Stomach (tissue), 9 donors: ENCODE results near the gene GRPR. TPM values are rescaled to one million over a fixed set of nuclear protein-coding genes. Genes with fewer than 3 reads are reported as not detected.

Experiments
- DNase-seq, 2 donors: peaks; one replicate each; pipeline versions ENCODE4 v3.0.0 to v3.0.0-alpha.2; 2013 to 2019
- H3K27ac ChIP-seq, 5 donors: fragments of 200-600 bp in 4 of 5; sonication (generic) in 4 of 5; one replicate each; pipeline ENCODE4 v1.5.1; 2013 to 2019; ENCODE audit warnings: mild to moderate bottlenecking in 1 of 5, moderate library complexity in 1 of 5
- H3K27me3 ChIP-seq, 3 donors: fragments of 200-600 bp; sonication (generic); one replicate each; pipeline ENCODE4 v1.5.1; 2017 to 2019; ENCODE audit warnings: mixed run types in 1 of 3
- H3K36me3 ChIP-seq, 4 donors: fragments of 200-600 bp; sonication (generic); 1 replicate in 3 of 4; 2 replicates in 1 of 4; pipeline ENCODE4 v1.5.1; 2016 to 2019
- H3K4me1 ChIP-seq, 4 donors: fragments of 200-600 bp; sonication (generic); one replicate each; pipeline ENCODE4 v1.5.1; 2016 to 2019
- H3K4me3 ChIP-seq, 4 donors: fragments of 200-600 bp; sonication (generic) in 3 of 4; one replicate each; pipeline ENCODE4 v1.5.1; 2016 to 2019; ENCODE audit warnings: mild to moderate bottlenecking in 1 of 4
- H3K9me3 ChIP-seq, 4 donors: fragments of 200-600 bp; sonication (generic); one replicate each; pipeline ENCODE4 v1.5.1; 2016 to 2019
- EP300 ChIP-seq: sonication (generic); formaldehyde crosslinking; IDR thresholded peaks from one replicate; pipeline ENCODE4 v1.6.1; 2017; ENCODE audit warnings: antibody characterized with exemption
- POLR2A ChIP-seq, 4 donors: fragments of 450-650 bp; IDR thresholded peaks; one replicate each; pipeline ENCODE4 v1.6.1; 2016; ENCODE audit warnings: antibody characterized with exemption in 4 of 4, control low read depth in 2 of 4, mild to moderate bottlenecking in 1 of 4, moderate library complexity in 1 of 4
- POLR2AphosphoS5 ChIP-seq, 3 donors: sonication (generic); formaldehyde crosslinking; IDR thresholded peaks; one replicate each; pipeline ENCODE4 v1.6.1; 2016; ENCODE audit warnings: antibody characterized with exemption in 3 of 3
- WGBS, 5 donors: extraction: QIAGEN DNeasy Blood & Tissue Kit in 3 of 5; methylation state at CpG; one replicate each; pipeline versions ENCODE4 v1.1.5 to v1.1.7; 2013 to 2018; 5-methylcytosine and 5-hydroxymethylcytosine counted together
- intact Hi-C: fragments of 100-400 bp; cut with DNase I; formaldehyde crosslinking; loops from one replicate; pipeline ENCODE4 v1.15.1; 2023; ENCODE audit warnings: low total_unique reads
- polyA plus RNA-seq, 3 donors: library from polyadenylated mRNA; stranded (reverse); fragments of 200-250 nt; gene quantifications; one replicate each; pipeline ENCODE4 v1.2.3, GENCODE V29; 2013
- total RNA-seq, 5 donors: library from RNA; depleted of rRNA; stranded (reverse); fragments of >200 nt; gene quantifications; one replicate each; pipeline versions ENCODE4 v1.1.0 to v1.2.3, GENCODE V29; 2014 to 2016
- TF ChIP-seq, protein P1 (sequence below), 7 experiments: fragments of 450-650 bp in 4 of 7; fragments of 200-600 bp in 3 of 7; sonication (generic) in 3 of 7; IDR thresholded peaks; one replicate each; pipeline ENCODE4 v1.5.1; 2016 to 2019; ENCODE audit warnings: antibody characterized with exemption in 7 of 7, control low read depth in 2 of 7, mild to moderate bottlenecking in 1 of 7
- donor health status: healthy with polysubstance abuse.
- donor health status: Bipolar disorder and iron deficiency.
- donor health status: healthy.

The GRPR gene
- total and polyA plus RNA-seq, 8 donors: 0.08 to 25.4 (median 5.3) TPM; not detected in 3

DNA sequence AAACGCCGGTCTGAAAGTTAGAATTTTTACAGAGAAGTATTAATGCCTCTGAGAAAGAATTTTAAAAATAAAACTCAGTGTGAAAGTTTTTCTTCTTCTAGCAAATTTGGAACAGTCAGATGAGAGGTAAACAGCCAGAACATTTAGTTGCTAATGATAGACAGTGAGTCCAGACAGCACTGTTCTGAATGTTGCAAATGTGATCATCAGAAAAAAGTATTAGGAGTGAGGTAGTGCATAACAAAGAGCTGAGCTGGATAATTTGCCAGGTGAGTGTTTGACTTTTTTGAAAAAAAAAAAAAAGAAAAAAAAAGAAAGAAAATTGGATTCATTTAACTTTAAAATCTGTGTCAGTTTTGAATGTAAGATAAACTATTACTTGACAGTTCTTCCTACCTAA lies 42.0 kb upstream of the GRPR start:
- Histone ChIP-seq H3K27me3 (no peaks in the 10 kb centered on the region), H3K27ac (no peak overlapping the region), H3K4me3 (no peak overlapping the region), H3K36me3 (no peaks in the 10 kb centered on the region), H3K4me1 (no peaks in the 10 kb centered on the region), H3K9me3 (no peaks in the 10 kb centered on the region)
- intact Hi-C loops: no loop called here
- no peak for DNase-seq
- 45 to 88% (median 71%) methylated on average over 2 of the region's 2 CpGs for WGBS, 5 donors
- TF ChIP-seq POLR2AphosphoS5 (IDR thresholded peaks at IDR 0.05) (no peak), POLR2A (IDR thresholded peaks at IDR 0.05) (no peak), EP300 (no peak)
- TF ChIP-seq, protein P1, sequence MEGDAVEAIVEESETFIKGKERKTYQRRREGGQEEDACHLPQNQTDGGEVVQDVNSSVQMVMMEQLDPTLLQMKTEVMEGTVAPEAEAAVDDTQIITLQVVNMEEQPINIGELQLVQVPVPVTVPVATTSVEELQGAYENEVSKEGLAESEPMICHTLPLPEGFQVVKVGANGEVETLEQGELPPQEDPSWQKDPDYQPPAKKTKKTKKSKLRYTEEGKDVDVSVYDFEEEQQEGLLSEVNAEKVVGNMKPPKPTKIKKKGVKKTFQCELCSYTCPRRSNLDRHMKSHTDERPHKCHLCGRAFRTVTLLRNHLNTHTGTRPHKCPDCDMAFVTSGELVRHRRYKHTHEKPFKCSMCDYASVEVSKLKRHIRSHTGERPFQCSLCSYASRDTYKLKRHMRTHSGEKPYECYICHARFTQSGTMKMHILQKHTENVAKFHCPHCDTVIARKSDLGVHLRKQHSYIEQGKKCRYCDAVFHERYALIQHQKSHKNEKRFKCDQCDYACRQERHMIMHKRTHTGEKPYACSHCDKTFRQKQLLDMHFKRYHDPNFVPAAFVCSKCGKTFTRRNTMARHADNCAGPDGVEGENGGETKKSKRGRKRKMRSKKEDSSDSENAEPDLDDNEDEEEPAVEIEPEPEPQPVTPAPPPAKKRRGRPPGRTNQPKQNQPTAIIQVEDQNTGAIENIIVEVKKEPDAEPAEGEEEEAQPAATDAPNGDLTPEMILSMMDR (IDR thresholded peaks at IDR 0.05): no peak

GRCh38 chrX:16082470-16083085 lies 40.8 kb upstream of the GRPR start:
- 51 to 61% (median 59%) methylated on average over 10 of the region's 10 CpGs for WGBS, 5 donors
- H3K27me3 ChIP-seq: no peaks in the 10 kb centered on the region

DNA sequence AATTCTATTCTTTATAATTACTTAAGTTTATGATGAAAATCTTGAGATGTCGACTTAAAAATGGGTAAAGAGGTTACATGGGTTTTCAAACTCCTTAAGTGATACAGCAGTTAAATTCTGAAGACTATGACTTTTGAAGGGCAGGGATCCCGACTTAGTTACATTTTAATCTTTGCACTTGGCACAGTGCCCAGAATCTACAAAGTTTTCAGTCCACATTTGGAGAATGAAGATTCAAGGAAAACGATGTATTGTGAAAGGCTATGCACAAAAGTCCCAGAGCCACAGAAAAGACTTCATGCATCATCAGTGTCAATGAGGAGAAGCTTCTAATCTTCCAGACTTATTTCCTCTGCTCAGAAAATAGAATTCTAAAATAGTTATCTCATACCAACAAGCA lies 36.3 kb upstream of the GRPR start:
- TF ChIP-seq, protein P1 (IDR thresholded peaks at IDR 0.05): no peak
- no peak for TF ChIP-seq EP300
- TF ChIP-seq POLR2A (IDR thresholded peaks at IDR 0.05): no peak
- no peak for TF ChIP-seq POLR2AphosphoS5 (IDR thresholded peaks at IDR 0.05)
- Histone ChIP-seq H3K36me3 (no peaks in the 10 kb centered on the region), H3K4me3 (no peak overlapping the region), H3K27ac (no peak overlapping the region), H3K4me1 (no peaks in the 10 kb centered on the region), H3K27me3 (no peaks in the 10 kb centered on the region), H3K9me3 (no peaks in the 10 kb centered on the region)
- intact Hi-C loops: no loop called here
- DNase-seq: peak in 1 of 2 donors; percentile 24
- WGBS, 5 donors: 22 to 42% (median 29%) methylated on average over 3 of the region's 3 CpGs

More at GRCh38 chrX:16082470-16083085, 40.8 kb upstream of the GRPR start:
- H3K9me3 ChIP-seq: no peaks in the 10 kb centered on the region
- intact Hi-C loops: no loop called here
- no peak overlapping the region for H3K4me3 ChIP-seq
- no peaks in the 10 kb centered on the region for H3K4me1 ChIP-seq
- TF ChIP-seq POLR2AphosphoS5 (IDR thresholded peaks at IDR 0.05): peak in 2 of 3 donors; percentile 36 to 43
- TF ChIP-seq, protein P1 (IDR thresholded peaks at IDR 0.05): no peak
- H3K27ac ChIP-seq: peak overlapping the region in 1 of 5 donors; percentile 2
- peak in 1 of 2 donors; percentile 27 for DNase-seq
- no peaks in the 10 kb centered on the region for H3K36me3 ChIP-seq

DNA sequence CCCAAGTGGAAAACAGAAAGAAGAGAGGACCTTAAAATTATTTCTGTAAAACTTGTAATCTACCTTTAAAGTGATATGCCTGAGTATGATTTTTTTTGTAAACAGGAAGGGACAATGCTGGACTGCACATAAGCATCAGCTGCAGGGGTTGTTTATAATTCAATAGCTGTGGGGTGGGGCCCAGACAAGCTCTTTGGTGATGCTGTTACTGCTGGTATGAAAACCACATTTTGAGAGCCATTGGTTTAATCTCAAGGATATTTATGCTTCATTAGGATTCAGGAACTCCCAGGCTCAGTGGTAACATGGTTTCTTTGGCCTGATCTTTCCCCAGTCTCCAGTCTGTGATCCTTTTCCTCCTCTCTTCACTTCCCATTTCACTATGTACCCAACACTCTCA lies 34.3 kb upstream of the GRPR start:
- TF ChIP-seq, protein P1 (IDR thresholded peaks at IDR 0.05): no peak
- TF ChIP-seq POLR2A (IDR thresholded peaks at IDR 0.05) (no peak), EP300 (no peak), POLR2AphosphoS5 (IDR thresholded peaks at IDR 0.05) (no peak)
- H3K4me1 ChIP-seq: no peaks in the 10 kb centered on the region
- DNase-seq: no peak
- H3K27ac ChIP-seq: no peak overlapping the region
- no peaks in the 10 kb centered on the region for H3K27me3 ChIP-seq
- H3K4me3 ChIP-seq: no peak overlapping the region
- intact Hi-C loops: no loop called here
- H3K36me3 ChIP-seq: no peaks in the 10 kb centered on the region
- peaks cover 0 to 7% (median 0%) of the 10 kb centered on the region in 4 donors for H3K9me3 ChIP-seq
